K562 (cell line): ENCODE results near the gene NECTIN3. TPM values are rescaled to one million over a fixed set of nuclear protein-coding genes. Genes with fewer than 3 reads are reported as not detected.

Experiments
- ATAC-seq: fragments of 200-7000 bp; cut with Tn5 transposase; 3 replicates; pipeline ENCODE4 v1.9.1; 2020; ENCODE audit warnings: moderate library complexity
- Bru-seq: library from RNA; stranded (reverse); fragments of 400-500 nt; gene quantifications from one replicate; lab custom pipeline; 2021; lab: Mats Ljungman, UMichigan
- BruChase-seq, 2 experiments: library from RNA; stranded (reverse); fragments of 400-500 nt; gene quantifications; one replicate each; lab custom pipeline; 2021; lab: Mats Ljungman, UMichigan
- BruUV-seq: library from RNA; stranded (reverse); fragments of 400-500 nt; replicated peaks from 2 replicates; lab custom pipeline; 2021; lab: Mats Ljungman, UMichigan
- CTCF ChIA-PET: fragments of 300-600 bp; formaldehyde crosslinking; extraction: SDS; loops from one replicate; lab custom pipeline; 2021; ENCODE audit warnings: low intra/inter-chr PET ratio; lab: Yijun Ruan, JAX
- POLR2A ChIA-PET: fragments of 300-600, 350-650 bp; sonication (Branson Sonifier 250); formaldehyde crosslinking; extraction: SDS; loops from one replicate; lab custom pipeline; 2021; ENCODE audit warnings: antibody characterized with exemption, inconsistent platforms; lab: Yijun Ruan, JAX
- DNase-seq, 4 experiments: peaks; one replicate each; pipeline versions ENCODE4 v3.0.0 to v3.0.0-alpha.2; 2011 to 2018; ENCODE audit warnings: low spot score in 3 of 4, mixed read lengths in 3 of 4; ENCODE audit errors: extremely low read depth in 1 of 4
- FAIRE-seq: peaks from 2 replicates; lab custom pipeline; 2011; peaks lifted over from hg19 to GRCh38; lab: Jason Lieb, UNC
- H2AFZ ChIP-seq: 2 replicates; pipeline ENCODE4 v1.6.0; 2011; ENCODE audit warnings: low read depth, low read length, control low read depth, inconsistent platforms
- H3K27ac ChIP-seq: fragments of 200-600 bp; 3 replicates; pipeline ENCODE4 v1.8.0; 2011; ENCODE audit warnings: low read depth, mild to moderate bottlenecking, control low read depth, inconsistent platforms, low read length, moderate library complexity, mixed read lengths; ENCODE audit errors: extremely low read depth
- H3K27me3 ChIP-seq, 2 experiments: fragments of 300-600 bp in 1 of 2; 2 replicates in 1 of 2; 3 replicates in 1 of 2; pipeline versions ENCODE4 v1.6.0 to v1.8.0; 2011; ENCODE audit warnings: inconsistent platforms in 2 of 2, low read length in 2 of 2, mild to moderate bottlenecking in 1 of 2, mixed read lengths in 1 of 2, moderate library complexity in 1 of 2; ENCODE audit not compliant: control insufficient read depth in 2 of 2, insufficient read depth in 2 of 2
- H3K36me3 ChIP-seq: fragments of 300-600 bp; 3 replicates; pipeline ENCODE4 v1.8.0; 2011; ENCODE audit warnings: mild to moderate bottlenecking, low read length, inconsistent platforms; ENCODE audit not compliant: control insufficient read depth, insufficient read depth
- H3K4me1 ChIP-seq, 2 experiments: fragments of 200-600 bp in 1 of 2; replicated peaks in 1 of 2; 2 replicates in 1 of 2; 3 replicates in 1 of 2; pipeline versions ENCODE4 v1.5.1 to v1.8.0; 2011; ENCODE audit warnings: inconsistent platforms in 2 of 2, low read length in 2 of 2, mild to moderate bottlenecking in 1 of 2, mixed read lengths in 1 of 2, moderate library complexity in 1 of 2; ENCODE audit not compliant: control insufficient read depth in 2 of 2, insufficient read depth in 2 of 2
- H3K4me2 ChIP-seq: 2 replicates; pipeline ENCODE4 v1.6.1; 2011; ENCODE audit warnings: low read length, control low read depth, inconsistent platforms, mixed read lengths; ENCODE audit not compliant: insufficient read depth
- H3K4me3 ChIP-seq: fragments of 200-600 bp; sonication (generic), shearing (Covaris generic); 2 replicates; pipeline ENCODE4 v1.5.1; 2016; ENCODE audit warnings: control low read depth, inconsistent platforms
- H3K79me2 ChIP-seq: fragments of 200-600 bp; 3 replicates; pipeline ENCODE4 v1.8.0; 2011; ENCODE audit warnings: low read length, inconsistent platforms; ENCODE audit not compliant: control insufficient read depth, insufficient read depth
- H3K9ac ChIP-seq, 2 experiments: 2 replicates each; pipeline versions ENCODE4 v1.6.0 to v1.6.1; 2011; ENCODE audit warnings: low read depth in 2 of 2, low read length in 2 of 2, control low read depth in 1 of 2, inconsistent platforms in 1 of 2, mild to moderate bottlenecking in 1 of 2, mixed read lengths in 1 of 2; ENCODE audit not compliant: insufficient read depth in 1 of 2
- H3K9me1 ChIP-seq: one replicate; pipeline ENCODE4 v1.6.0; 2011; ENCODE audit warnings: inconsistent platforms, mild to moderate bottlenecking, low read length, moderate library complexity; ENCODE audit not compliant: control insufficient read depth, insufficient read depth
- H3K9me3 ChIP-seq: replicated peaks from 2 replicates; pipeline ENCODE4 v1.5.1; 2011; ENCODE audit warnings: low read depth, low read length, inconsistent platforms; ENCODE audit not compliant: control insufficient read depth, insufficient read depth
- H4K20me1 ChIP-seq: replicated peaks from 2 replicates; pipeline ENCODE4 v1.6.1; 2011; ENCODE audit warnings: low read length, inconsistent platforms, mixed read lengths; ENCODE audit not compliant: control insufficient read depth, insufficient read depth
- DIDO1 ChIP-seq: fragments of 450-650 bp; IDR thresholded peaks from 2 replicates; pipeline ENCODE4 v1.6.1; 2016; ENCODE audit warnings: low read depth, missing biosample characterization, missing genetic modification characterization
- HCFC1 ChIP-seq: IDR thresholded peaks from 2 replicates; pipeline ENCODE4 v1.6.1; 2012; ENCODE audit warnings: low read depth, low read length, improper control_type of control experiment
- NCOA6 ChIP-seq: fragments of 450-650 bp; IDR thresholded peaks from 2 replicates; pipeline ENCODE4 v1.6.1; 2017; ENCODE audit warnings: mild to moderate bottlenecking
- NUFIP1 ChIP-seq: fragments of 450-650 bp; IDR thresholded peaks from 2 replicates; pipeline ENCODE4 v1.6.1; 2018; ENCODE audit not compliant: partially characterized antibody
- PTRF ChIP-seq: fragments of 450-650 bp; IDR thresholded peaks from 2 replicates; pipeline ENCODE4 v1.6.1; 2016; ENCODE audit warnings: mild to moderate bottlenecking, missing genetic modification characterization, missing compliant biosample characterization
- SMAD3 ChIP-seq: fragments of 450-650 bp; formaldehyde crosslinking; conservative IDR thresholded peaks from 2 replicates; pipeline ENCODE4 v1.4.0; 2020; ENCODE audit warnings: mild to moderate bottlenecking
- SMARCA5 ChIP-seq: fragments of 450-650 bp; IDR thresholded peaks from 2 replicates; pipeline ENCODE4 v1.6.1; 2016
- TCF7L2 ChIP-seq: fragments of 150-350 bp; IDR thresholded peaks from 2 replicates; pipeline ENCODE4 v1.6.1; 2016; ENCODE audit warnings: low read depth, mild to moderate bottlenecking, low read length, moderate library complexity
- VEZF1 ChIP-seq: fragments of 200-800 bp; sonication (Bioruptor generic); IDR thresholded peaks from 2 replicates; pipeline ENCODE4 v1.6.1; 2017; ENCODE audit warnings: missing genetic modification characterization, missing compliant biosample characterization
- ZNF232 ChIP-seq: sonication (generic); formaldehyde crosslinking; IDR thresholded peaks from 2 replicates; pipeline ENCODE4 v1.8.0; 2022; ENCODE audit warnings: mild to moderate bottlenecking, missing genetic modification reagents
- WGBS: fragments of 100-300 bp; shearing (Covaris generic); methylation state at CpG from one replicate; pipeline ENCODE4 v1.1.6; 2016; ENCODE audit warnings: low coverage, mixed read lengths; ENCODE audit not compliant: insufficient coverage; ENCODE audit errors: missing lambda C conversion rate; 5-methylcytosine and 5-hydroxymethylcytosine counted together
- in situ Hi-C: fragments of 300-500 bp; cut with MboI; formaldehyde crosslinking; loops from 4 replicates; pipeline ENCODE4 v1.15.0; 2018; ENCODE audit warnings: inconsistent platforms, mixed read lengths
- intact Hi-C: fragments of 100-400 bp; cut with micrococcal nuclease; formaldehyde crosslinking; loops from 2 replicates; pipeline ENCODE4 v1.14.2; 2022
- long read RNA-seq, 3 experiments: library from polyadenylated mRNA in 2 of 3; library from RNA in 1 of 3; unstranded in 2 of 3; stranded (forward) in 1 of 3; transcript quantifications; one replicate each; pipeline ENCODE4 v2.0.0, GENCODE V29; 2019 to 2022
- polyA minus RNA-seq, 3 experiments: library from RNA; depleted of rRNA, polyadenylated mRNA; stranded (reverse); fragments of >200 nt; gene quantifications; 2 replicates each; pipeline ENCODE4 v1.2.3, GENCODE V29; 2011
- polyA plus RNA-seq, 8 experiments: library from polyadenylated mRNA; depleted of rRNA in 4 of 8; stranded (reverse) in 5 of 8; unstranded in 3 of 8; fragments of >200 nt; fragmentation: Nextera tagmentation in 2 of 8; fragmentation: Illumina TruSeq in 1 of 8; extraction: Ambion mirVana in 2 of 8; extraction: Trizol in 1 of 8; gene quantifications; 2 replicates each; pipeline versions ENCODE4 v1.2.1 to v1.2.3, GENCODE V29; 2011 to 2014; ENCODE audit warnings: inconsistent platforms in 1 of 8, missing spikeins in 1 of 8
- total RNA-seq, 7 experiments: library from RNA; depleted of rRNA in 6 of 7; stranded (reverse); fragments of >200 nt in 6 of 7; fragmentation: Illumina TruSeq in 2 of 7; extraction: Trizol in 2 of 7; gene quantifications; 2 replicates each; pipeline versions ENCODE4 v1.2.1 to v1.2.3, GENCODE V29; 2011 to 2021; ENCODE audit warnings: low replicate concordance in 1 of 7

NECTIN3 gene
- total RNA-seq (2011; cell fraction: chromatin; rRNA removed; ENCODE audit: low replicate concordance) = not detected in 2 replicates
- total RNA-seq (2011; cell fraction: nucleolus; rRNA removed) = not detected in 2 replicates
- total RNA-seq (2011; cell fraction: nucleoplasm; rRNA removed) = not detected in 2 replicates
- total RNA-seq (2014; rRNA removed) = 0.20 TPM in 1 of 2 replicates, not detected in the other
- not detected in 2 replicates for total RNA-seq (2014; rRNA removed; fragmentation: Illumina TruSeq; extraction: Trizol)
- total RNA-seq (2015; rRNA removed; fragmentation: Illumina TruSeq; extraction: Trizol) = not detected in 2 replicates
- 0.16 and 0.22 TPM in 2 replicates for total RNA-seq (2021)
- not detected in 2 replicates for polyA plus RNA-seq (2011; rRNA removed)
- polyA plus RNA-seq (2011; cell fraction: cytosol; rRNA removed) = not detected in 2 replicates
- polyA plus RNA-seq (2011; cell fraction: nucleus; rRNA removed) = not detected in 2 replicates
- 0.08 TPM in 1 of 2 replicates, not detected in the other for polyA plus RNA-seq (2012)
- polyA plus RNA-seq (2014; fragmentation: Illumina TruSeq; extraction: Trizol) = not detected in 2 replicates
- not detected for polyA plus RNA-seq (2014; fragmentation: Nextera tagmentation; extraction: Ambion mirVana)
- polyA plus RNA-seq (2014; rRNA removed) = not detected in 2 replicates
- polyA minus RNA-seq (2011; rRNA and poly(A)+ RNA removed) = not detected in 2 replicates
- 1.6 TPM in 1 of 2 replicates, not detected in the other for polyA minus RNA-seq (2011; cell fraction: cytosol; rRNA and poly(A)+ RNA removed)
- not detected in 2 replicates for polyA minus RNA-seq (2011; cell fraction: nucleus; rRNA and poly(A)+ RNA removed)
- percentile 13 among the genes with signal in this experiment for Bru-seq, nascent RNA
- BruChase-seq, experiment 1, labeled RNA remaining after a 2-hour chase = percentile 18 among the genes with signal in this experiment
- BruChase-seq, experiment 2, labeled RNA remaining after a 6-hour chase = percentile 16 among the genes with signal in this experiment
- long read RNA-seq, experiment 1 = 0 reads
- long read RNA-seq, experiment 2 = 0 reads
- long read RNA-seq, experiment 3 = 0 reads

- BruUV-seq = no TSS peak
- Histone ChIP-seq H3K4me3 (peak within 1 kb of the TSS; percentile 26; the same call in 1 of the 2 replicates), H2AFZ (no peak within 1 kb of the TSS), H3K4me2 (no peak within 1 kb of the TSS), H3K27me3 (peaks cover 3 to 17% of the 10 kb centered on the region in 2 experiments; a peak in 2 of 5 replicates), H3K9ac (no peak within 1 kb of the TSS), H3K79me2 (no peaks in the 10 kb centered on the region), H3K27ac (no peak within 1 kb of the TSS), H3K9me3 (no peaks in the 10 kb centered on the region), H4K20me1 (no peaks in the 10 kb centered on the region), H3K4me1 (peaks cover 0 to 12% of the 10 kb centered on the region in 2 experiments; a peak in 2 of 5 replicates), H3K36me3 (no peaks in the 10 kb centered on the region), H3K9me1 (no peaks in the 10 kb centered on the region)
- ATAC-seq (peak; percentile 97), FAIRE-seq (no peak), DNase-seq (peak; percentile 53 to 73 (median 62))
- WGBS = 2% methylated on average over 11 of the region's 79 CpGs
- POLR2A ChIA-PET = no interaction called here
- intact Hi-C loops = no loop called here
- in situ Hi-C loops = no loop called here
- CTCF ChIA-PET = no interaction called here
- TF ChIP-seq ZNF232 (no peak), VEZF1 (CRISPR knock-in tag) (peak; percentile 61), DIDO1 (tag) (no peak), HCFC1 (no peak), SMAD3 (CRISPR knock-in tag) (no peak), TCF7L2 (peak; percentile 58; the same call in 1 of the 2 replicates), NUFIP1 (no peak), NCOA6 (peak; percentile 59), PTRF (tag) (no peak), SMARCA5 (no peak)
These were observed at the start of gene NECTIN3 for GRCh38 chr3:111071257-111072030. Gene NECTIN3 (plus strand): TSS chr3:111071816. CDS start chr3:111072018, 202 bp downstream.
